RPMI8226 (cell line): Measurements from ENCODE around the gene TRIM17.
A peak's percentile ranks its signal among the peaks of the same experiment; 100 is the strongest.

Experiments
- DNase-seq: peaks from one replicate; pipeline ENCODE4 v3.0.0-alpha.2; 2015

The TRIM17 gene

DNA sequence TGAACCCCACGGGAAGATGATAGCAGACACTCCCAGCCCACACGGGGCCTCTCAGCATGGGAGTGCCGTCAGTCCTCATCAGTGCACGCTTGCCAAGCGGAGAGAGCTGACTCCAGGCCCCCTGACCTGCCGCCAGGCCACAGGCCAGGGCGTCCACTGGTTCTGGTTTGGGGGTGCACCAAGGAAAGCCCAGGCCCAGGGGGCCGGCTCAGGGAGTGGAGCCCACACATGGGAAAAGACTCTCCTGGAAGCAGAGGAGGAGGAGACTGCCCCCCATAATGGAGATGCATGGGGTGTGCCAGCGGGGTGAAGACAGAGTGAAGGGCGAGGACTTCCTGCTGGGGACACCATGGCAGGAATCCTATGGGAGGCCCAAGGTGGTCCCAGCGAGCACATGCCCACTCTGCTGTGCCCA lies 16.4 kb downstream of the TRIM17 start:
- no peak for DNase-seq

DNA sequence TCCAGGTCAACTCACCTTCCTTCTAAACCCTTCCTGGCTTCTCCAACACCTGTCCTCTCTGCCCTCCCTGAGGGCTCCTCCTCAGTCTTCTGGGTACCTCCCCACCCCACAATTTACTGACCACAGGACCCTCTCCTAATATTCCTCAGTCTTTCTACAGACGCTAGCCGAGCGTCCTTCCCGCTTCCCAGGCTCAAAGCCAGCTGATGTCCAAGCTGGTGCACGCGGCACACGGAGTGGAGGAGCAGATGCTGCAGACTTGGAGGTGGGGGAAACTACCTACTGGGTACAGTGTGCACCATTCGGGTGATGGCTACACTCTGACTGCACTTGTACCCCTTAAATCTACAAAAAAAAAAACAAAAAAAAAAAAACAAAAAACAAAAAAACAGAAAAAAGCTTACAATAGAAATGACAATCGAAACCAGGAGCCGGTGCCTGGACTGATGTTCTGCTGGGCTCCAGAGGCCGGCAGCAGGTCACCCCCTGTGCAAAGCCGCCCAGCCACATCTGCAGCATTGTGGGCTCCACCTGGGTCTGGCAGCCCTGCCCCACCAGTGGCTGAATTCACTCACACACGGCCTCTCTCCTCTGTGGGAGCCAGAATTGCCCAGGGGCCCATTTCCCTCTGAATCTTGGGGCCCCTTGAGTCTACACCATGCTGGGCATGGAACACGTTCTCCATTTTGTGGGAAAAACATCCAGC lies 17.0 kb downstream of the TRIM17 start:
- DNase-seq = no peak

DNA sequence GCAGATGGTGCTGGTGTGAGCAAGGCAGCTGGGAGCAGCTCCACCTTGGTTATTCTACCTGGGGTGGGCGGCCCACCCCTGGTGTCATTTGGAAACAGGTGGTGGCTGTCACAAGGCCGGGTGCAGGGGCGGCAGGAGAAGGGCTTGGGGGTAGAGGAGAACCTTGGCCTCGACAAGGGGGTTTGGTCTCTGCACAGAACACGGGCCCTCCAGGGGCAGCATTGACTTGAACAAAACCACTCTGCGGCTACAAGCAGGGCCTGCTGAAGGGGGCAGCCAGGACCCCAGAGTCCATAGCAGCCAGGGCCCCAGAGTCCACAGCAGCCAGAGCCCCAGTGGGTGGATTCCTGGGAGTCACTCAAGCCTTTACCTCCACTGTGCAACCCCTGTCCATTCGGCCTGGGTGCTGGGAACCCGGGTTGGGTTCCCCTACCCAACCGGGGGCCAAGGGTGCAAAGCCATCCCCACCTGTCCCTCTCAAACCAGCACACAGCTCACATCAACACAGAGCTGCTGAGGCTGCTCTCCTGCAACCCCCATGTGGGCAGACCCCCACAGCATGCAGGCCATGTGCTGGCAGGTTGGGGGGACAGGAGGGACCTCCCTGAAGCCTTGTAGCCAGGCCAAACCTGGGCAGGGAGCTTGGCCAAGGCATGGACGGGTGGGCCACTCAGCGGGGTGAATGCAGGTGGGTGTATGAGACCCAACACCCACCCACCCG lies 17.8 kb downstream of the TRIM17 start:
- DNase-seq = no peak

DNA sequence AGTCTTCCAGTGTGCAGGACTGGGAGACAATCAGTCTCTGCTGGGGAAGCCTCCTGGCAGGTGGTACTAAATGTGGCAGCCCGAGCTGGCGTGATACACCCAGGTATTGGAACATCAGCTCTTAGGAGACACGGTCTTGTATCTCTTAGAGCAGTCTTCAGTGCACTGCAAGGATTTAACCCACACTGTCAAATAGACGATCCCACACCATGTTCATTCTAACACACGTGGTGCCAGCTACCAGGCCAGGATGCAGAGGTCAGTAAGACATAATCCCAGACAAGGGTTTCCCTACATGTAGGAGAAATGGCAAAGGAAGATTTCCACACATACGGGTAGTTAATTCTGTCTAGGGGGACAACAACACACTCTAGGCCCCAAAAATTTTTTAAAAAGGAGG lies 18.7 kb downstream of the TRIM17 start:
- DNase-seq = no peak

DNA sequence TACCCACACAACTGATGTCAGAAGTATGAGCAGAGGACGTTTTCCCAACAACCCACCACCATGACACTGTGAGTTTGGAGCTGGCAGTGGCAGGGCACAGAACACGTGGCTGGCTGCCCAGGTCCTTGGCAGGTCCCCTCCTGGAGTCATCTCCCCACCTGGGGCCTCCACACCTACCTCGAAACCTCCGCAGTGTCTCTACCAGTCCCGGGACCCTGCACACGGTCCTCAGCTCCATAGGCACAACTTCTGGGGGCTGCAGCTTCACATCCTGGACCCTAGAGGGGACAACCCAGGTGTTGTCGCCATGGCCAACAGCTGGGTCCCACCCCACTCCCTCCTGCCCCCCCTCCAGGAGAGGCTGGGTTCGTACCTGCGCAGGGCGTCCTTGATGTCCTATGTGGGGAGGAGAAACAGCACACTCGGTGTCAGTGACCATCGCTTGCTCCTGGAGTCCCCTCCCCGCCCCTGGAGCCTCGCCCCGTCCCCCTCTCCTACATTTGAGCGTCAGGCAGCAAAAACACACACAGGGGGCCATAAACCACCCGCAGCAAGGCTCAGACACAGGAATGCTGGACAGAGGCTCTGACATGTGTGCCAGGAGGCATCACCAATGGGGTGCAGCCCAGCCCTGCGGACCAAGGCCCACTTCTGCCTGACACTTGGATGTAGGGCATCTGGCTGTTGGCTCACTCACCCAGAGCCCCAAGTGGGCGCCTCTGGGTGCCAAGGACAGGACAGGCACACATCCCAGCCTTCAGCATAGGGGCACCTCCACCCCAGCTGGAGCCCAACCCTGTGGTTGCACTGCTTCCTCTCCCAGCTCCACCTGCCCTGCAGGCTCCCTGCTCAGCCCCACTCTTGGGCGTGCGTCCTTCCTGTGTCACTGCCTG lies 19.6 kb downstream of the TRIM17 start:
- no peak for DNase-seq

DNA sequence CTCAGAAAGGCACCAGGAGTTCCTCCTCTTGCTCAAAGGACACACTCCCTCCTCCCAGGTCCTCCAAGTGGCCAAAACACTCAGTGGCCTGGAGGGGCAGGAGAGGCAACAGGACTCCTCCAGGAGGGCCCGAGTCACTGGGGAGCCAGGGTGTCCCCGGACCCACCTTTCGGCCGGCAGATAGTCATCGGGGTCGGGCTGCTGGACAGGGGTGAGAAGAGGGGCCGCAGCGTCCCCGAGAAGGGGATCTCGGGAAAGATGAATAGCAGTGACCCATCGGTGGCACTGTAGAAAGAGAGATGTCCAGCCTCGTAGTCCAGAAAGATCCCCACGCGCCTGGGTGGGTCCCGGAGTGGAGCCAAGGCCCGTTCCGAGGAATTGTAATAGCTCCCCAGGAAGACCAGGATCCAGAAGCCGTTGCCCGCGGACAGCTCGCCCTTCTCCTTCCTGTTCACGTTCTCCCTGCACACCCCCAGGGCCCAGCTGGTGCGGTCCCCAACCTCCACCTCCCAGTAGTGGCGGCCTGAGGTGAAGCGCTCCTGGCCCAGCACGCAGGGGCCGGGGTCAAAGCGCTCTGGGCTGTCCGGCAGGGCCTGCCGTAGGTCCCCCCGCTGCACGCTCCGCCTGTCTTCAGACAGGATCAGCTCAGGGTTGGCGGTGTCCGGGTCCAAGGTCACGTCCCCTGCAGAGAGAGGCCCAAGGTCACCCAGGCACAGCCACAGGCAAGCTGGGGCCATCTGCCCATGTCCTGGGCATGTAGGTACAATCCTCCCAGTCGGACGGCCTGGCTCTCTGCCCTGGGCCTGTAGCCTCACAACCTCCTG lies 21.9 kb downstream of the TRIM17 start:
- DNase-seq = no peak

DNA sequence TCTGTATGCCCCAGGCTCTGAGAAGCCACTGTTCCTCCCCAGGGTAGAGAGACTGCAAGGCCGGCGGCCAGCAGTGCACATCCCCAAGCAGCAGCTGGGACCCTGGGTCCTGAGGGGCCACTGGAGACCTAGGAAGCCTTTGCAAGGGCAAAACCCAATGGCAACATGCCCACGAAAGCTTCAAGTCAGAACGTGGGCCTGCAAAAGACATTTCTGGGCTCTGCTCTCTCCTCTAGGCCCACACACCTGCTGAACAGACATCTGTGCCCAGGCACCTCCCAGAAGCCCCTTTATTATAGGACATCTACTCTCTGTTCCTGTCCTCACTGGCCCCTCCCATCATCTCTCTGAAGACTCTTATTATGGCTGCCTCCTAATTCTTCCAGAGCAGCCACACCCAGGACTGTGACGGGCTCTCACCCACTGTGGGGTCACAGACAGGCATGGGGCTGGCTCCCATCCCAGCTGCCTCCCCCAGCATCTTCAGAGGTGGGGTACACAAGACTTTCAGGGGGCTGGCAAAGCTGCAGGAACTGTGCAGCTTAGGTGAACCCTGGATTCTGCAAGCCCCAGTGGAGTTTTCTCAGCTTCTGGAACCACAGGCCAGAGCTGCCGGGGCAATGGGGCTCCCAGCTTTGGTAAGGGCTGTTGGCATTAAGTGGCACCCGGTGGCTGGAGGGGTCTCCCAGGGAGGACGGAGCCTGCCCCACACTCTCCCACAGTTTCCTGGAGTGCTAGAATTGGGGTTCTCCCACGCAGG lies 22.7 kb downstream of the TRIM17 start:
- no peak for DNase-seq

DNA sequence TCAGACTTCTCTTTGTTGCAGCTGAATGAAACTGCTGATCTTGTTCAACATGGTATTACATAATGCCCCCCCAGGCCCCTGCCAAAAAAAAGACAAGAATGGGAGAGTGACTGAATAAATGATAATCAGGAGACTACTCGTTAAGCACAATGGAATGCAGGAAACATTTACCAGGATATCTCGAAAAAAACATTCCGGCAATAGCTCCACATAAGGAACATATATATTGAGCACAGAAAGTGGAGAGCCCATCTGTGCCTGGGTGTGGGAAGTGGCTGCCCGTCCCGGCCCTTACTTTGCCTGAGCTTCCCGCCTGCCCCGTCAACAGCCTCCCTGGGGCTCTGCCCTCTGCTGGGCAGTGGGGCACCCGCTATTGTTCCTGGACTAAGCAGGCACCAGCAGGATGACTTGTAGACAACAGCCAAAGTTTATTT lies 23.4 kb downstream of the TRIM17 start:
- DNase-seq = peak; percentile 50

DNA sequence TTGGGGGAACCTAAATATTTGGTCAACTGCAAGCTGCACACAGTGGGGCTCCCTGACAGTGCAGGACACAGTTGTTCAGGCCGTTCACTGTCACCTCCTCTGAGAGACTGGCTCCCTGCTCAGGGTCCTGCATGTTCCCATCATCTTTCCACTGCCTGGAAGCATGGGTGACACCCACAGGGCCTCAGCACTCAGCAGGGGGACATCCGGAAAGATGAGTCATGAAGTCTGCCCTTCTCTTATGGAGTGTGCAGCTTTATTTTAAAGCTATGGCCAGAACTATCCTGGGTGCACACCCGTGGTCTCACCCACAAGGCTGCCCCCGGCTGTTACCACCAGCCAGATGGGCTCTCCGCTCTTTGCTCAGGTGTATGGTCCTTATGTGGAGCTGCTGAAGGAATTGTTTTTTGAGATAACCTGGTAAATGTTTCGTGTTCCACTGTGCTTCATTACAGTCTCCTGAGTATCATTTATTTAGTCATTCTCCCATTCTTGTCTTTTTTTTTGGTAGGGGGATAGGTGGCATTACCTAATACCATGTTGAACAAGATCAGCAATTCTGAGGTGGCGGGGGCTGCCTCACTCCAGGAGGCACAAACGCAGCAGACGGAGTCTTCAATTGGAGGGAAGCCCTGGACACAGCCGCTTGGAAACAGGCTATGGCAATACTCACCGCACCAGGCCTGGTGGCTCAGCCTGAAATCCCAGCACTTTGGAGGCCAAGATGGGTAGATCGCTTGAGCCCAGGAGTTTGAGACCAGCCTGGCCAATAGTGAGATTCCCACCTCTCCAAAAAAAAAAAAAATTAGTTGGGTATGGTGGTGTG lies 24.3 kb downstream of the TRIM17 start:
- no peak for DNase-seq

DNA sequence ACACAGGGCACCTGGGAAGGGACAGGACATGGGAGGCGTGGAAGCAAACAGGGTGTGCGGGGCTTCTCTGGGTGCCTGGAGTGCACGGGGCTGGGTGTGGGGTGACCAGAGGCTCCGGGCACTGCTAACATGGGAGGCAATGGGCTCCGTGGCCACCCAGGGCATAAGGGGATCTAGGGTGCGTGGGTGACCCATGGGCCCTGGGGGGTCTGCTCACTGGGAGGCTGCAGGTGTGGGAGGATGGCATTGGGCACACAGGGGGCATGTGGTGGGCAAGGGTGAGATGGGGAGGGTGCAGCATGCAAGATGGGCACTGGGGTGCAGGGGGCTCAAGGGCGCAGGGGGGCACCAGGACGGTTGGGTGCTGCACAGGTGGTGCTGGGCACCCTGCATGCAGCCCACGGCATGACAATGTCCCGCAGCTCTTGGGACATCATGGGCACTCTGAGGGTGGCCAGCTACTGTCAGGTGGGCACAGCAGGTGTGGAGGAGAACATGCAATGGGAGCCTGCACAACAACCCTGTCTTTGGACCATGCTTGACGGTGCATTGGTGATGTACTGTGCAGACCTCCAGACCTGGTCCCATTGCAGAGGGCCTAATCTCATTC lies 25.1 kb downstream of the TRIM17 start:
- DNase-seq = no peak

DNA sequence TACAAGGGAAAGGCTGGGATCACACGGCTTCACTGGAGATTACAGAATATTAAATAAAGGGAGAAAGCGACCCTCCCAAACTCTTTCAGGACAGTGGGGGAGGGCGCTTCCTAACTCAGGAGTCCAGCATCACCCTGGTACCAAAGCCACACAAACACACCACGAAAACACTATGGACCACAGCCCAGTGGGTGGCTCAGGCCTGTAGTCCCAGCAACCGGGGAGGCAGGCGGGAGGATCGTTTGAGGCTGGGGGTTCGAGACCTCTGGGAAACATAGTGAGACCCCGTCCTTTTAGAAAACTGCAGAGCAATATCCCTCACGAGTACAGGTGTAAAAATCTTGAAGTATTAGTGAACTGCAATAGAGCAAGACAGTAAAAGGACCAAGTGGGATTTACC lies 26.0 kb downstream of the TRIM17 start:
- DNase-seq = no peak

DNA sequence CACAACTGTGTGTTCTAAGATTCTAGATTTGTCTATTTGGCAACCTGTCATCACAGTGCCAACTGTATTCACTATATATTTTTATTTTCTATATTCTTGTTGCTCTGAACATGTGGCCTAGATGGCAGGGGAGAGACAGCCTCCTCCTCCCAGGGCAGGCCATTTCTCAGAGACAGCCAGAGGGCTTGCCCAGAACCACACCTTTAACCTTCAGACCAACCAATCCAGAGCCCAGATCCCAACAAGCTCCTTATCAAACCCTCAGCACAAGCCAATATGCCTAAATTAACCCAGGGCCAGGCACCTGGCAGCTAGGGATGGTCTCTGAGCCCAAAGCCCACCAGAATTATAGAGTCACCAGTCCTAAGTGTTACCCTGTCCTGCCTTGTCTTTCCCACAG lies 29.3 kb downstream of the TRIM17 start:
- no peak for DNase-seq

DNA sequence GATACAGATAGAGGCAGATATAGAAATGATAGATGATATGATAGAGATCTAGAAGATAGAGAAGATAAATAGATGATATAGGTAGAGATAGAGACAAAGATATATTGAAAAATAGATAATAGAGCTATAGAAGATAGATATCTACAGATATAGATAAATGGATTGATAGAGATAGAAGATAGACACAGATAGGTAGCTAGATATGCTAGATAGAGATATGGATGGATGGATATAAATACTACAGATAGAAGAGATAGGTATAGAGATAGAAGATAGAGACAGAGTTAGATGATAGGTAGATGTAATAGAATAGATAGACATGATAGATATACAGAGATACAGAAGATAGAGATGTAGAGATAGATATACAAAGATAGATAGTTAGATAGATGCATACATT lies 31.4 kb downstream of the TRIM17 start:
- DNase-seq = no peak

DNA sequence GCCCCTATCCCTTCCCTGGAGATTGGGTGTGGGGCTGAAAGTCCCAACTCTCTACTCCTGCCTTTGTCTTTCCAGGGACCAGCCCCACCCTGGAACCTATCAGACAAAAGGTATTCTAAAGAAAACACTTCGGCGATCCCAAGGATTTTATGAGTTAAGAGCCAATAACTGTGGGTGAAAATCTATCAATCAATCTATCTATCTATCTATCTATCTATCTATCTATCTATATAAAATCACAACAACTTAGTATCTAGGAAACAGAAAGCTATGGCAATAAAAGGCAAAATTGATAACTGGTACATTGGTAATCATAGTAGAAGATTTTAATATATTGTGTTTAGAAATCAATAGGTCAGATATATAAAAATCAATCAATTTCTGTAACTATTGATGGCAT lies 32.9 kb downstream of the TRIM17 start:
- DNase-seq = no peak

DNA sequence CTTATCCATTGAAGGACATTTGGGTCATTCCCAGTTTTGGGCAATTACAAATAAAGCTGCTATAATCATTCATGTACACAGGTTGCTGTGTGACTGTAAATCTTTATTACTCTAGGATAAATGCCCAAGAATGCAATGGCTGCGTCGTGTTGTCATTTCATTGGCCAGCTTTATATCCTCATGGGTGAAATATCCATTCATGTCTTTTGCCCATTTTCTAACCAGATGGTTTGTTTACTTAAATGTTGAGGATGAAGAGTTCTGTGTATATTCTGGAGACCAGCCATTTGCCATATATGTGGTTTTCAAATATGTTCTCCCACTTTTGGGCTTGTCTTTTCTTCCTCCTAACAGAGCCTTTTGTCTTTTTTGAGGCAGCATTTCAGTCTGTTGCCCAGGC lies 35.3 kb downstream of the TRIM17 start:
- no peak for DNase-seq

DNA sequence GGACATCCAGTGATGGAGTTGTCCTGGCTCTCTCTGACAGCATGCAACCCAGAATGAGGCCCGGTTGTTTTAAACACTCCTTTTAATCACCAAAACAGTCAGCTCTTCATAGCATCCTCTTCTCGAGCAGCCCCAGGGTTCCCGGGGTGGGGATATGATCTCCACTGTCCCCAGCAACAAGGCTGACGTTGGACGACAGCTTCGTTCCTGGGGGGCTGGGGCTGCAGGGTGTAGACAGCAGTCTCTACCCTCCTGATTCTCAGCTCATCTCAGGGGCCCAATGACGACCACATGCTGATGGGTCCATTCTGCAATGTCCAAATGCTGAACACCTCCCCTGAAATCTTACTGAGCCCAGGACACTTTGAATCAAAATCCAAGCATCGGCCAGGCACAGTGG lies 37.0 kb downstream of the TRIM17 start:
- DNase-seq = no peak

DNA sequence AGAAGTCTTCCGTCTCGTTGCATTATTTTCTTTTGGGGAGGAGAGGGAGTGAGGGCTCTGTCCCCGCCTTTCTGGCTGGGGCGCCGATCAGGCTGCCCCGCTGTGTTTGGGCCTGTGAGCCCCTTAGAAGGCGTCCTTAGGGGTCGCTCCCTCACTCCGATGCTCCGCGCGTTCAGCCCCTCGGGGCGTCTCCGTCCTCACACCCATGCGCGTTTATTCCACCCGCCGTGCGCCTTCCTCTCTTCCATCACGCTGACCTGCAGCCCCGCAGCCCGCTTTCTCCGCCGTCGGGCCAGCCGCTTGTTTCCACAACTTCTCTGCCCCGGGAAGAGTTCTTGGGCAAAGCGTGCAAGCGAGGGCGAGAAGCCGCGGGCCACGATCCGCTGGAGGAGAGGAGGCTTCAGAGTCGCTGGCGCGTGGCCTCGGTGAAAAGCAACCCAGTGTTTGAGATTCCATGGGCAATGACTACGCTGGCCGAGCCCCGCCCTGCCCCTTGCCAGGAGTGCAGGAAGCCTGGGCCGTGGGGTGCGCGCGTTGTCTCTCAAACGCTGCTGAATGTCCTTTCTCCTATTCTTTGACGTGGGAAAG lies 37.7 kb downstream of the TRIM17 start:
- no peak for DNase-seq

DNA sequence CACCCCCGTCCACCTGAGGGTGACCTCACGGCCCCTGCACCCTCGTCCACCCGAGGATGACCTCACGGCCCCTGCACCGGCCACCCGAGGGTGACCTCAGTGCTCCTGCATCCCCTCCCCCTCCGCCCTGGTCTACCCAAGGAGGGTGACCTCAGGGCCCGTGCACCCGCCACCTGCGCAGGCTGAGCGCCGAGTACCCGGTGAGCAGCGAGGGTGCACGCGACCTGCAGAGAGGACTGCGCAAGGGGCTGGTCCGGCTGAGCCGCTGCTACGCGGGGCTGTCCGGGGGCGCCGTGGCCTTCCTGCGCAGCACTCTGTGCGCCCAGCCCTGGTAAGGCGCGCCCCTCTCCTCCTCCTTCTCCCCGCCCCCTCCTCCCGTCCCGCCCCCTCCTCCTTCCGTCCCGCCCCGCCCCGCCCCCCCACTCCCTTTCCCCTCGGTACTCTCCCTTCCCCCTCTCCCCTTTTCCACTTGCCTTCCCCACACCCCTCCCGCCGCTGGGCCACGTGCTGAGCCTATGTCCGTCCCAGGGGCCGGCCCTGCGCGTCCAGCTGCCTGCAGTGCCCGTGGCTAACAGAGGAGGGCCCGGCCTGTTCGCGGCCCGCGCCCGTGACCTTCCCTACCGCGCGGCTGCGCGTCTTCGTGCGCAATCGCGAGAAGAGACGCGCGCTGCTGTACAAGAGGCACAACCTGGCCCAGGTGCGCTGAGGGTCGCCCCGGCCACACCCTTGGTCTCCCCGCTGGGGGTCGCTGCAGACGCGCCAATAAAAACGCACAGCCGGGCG lies 38.4 kb downstream of the TRIM17 start:
- peak; percentile 87 for DNase-seq

DNA sequence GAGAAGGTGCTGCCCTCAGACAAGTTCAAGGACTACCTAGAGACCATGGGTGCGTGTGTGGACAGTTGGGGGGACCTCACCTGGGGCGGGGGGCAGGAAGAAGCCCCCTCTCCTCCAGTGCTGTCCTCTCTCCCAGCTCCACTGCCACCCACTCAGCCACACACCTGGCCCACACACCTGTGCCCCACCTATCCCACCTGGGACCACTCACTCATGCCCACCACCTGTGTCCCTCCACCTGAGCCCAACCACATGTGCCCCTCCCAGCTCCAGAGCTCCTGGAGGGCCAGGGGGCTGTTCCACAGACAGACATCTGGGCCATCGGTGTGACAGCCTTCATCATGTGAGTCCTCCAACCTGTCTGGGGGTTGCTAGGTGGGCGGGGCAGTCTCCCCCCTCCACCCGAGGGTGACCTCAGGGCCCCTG lies 39.0 kb downstream of the TRIM17 start:
- no peak for DNase-seq
